HepG2 (cell line): ENCODE measurements around the gene ATG16L2. TPM values are rescaled to one million over a fixed set of nuclear protein-coding genes. Genes with fewer than 3 reads are reported as not detected.

Source experiments
- ADNP ChIP-seq: sonication (generic); formaldehyde crosslinking; IDR thresholded peaks from 2 replicates; pipeline ENCODE4 v1.4.0; 2020; ENCODE audit warnings: missing genetic modification reagents
- ARNTL ChIP-seq: sonication (generic); formaldehyde crosslinking; IDR thresholded peaks from 2 replicates; pipeline ENCODE4 v1.4.0; 2020; ENCODE audit warnings: mild to moderate bottlenecking, missing genetic modification reagents
- BRF2 ChIP-seq: sonication (generic); formaldehyde crosslinking; IDR thresholded peaks from 2 replicates; pipeline ENCODE4 v1.8.1; 2022; ENCODE audit warnings: mild to moderate bottlenecking, missing genetic modification reagents
- ELF1 ChIP-seq: sonication (generic); formaldehyde crosslinking; IDR thresholded peaks from 2 replicates; pipeline ENCODE4 v1.4.0; 2020; ENCODE audit warnings: missing genetic modification reagents
- EP300 ChIP-seq, 3 experiments: sonication (generic) in 1 of 3; formaldehyde crosslinking in 1 of 3; IDR thresholded peaks; 2 replicates each; pipeline versions ENCODE4 v1.5.1 to v1.6.1; 2011 to 2020; ENCODE audit warnings: low read depth in 2 of 3, low read length in 2 of 3, borderline replicate concordance in 1 of 3, improper control_type of control experiment in 1 of 3, mild to moderate bottlenecking in 1 of 3, missing genetic modification reagents in 1 of 3, moderate library complexity in 1 of 3
- HIC2 ChIP-seq: sonication (generic); formaldehyde crosslinking; IDR thresholded peaks from 2 replicates; pipeline ENCODE4 v1.9.0; 2022; ENCODE audit warnings: low read depth, missing genetic modification reagents
- NFATC3 ChIP-seq: sonication (generic); formaldehyde crosslinking; IDR thresholded peaks from 2 replicates; pipeline ENCODE4 v1.5.1; 2020; ENCODE audit warnings: mild to moderate bottlenecking, missing genetic modification reagents
- POLR2G ChIP-seq: fragments of 200-400 bp; formaldehyde crosslinking; IDR thresholded peaks from 2 replicates; pipeline ENCODE4 v1.6.1; 2018; ENCODE audit warnings: mild to moderate bottlenecking, low read depth, low read length, moderate library complexity
- RCOR2 ChIP-seq: IDR thresholded peaks from 2 replicates; pipeline ENCODE4 v1.6.1; 2016; ENCODE audit warnings: missing biosample characterization, missing genetic modification reagents
- SP4 ChIP-seq: sonication (generic); formaldehyde crosslinking; IDR thresholded peaks from 2 replicates; pipeline ENCODE4 v1.8.1; 2023; ENCODE audit warnings: mild to moderate bottlenecking, missing genetic modification reagents
- STAT5B ChIP-seq: sonication (generic); formaldehyde crosslinking; IDR thresholded peaks from 2 replicates; pipeline ENCODE4 v1.4.0; 2020; ENCODE audit warnings: missing genetic modification reagents
- TEAD2 ChIP-seq: sonication (generic); formaldehyde crosslinking; IDR thresholded peaks from 2 replicates; pipeline ENCODE4 v1.9.0; 2021; ENCODE audit warnings: missing genetic modification reagents
- TFE3 ChIP-seq: IDR thresholded peaks from 2 replicates; pipeline ENCODE4 v1.6.1; 2016
- U2AF1 ChIP-seq: fragments of 200-400 bp; formaldehyde crosslinking; optimal IDR thresholded peaks from 2 replicates; pipeline ENCODE3; 2017; ENCODE audit warnings: mild to moderate bottlenecking, low read depth, low read length
- ZKSCAN1 ChIP-seq: fragments of 150-350 bp; IDR thresholded peaks from 2 replicates; pipeline ENCODE4 v1.6.1; 2014; ENCODE audit warnings: low read length
- ZNF264 ChIP-seq: sonication (generic); formaldehyde crosslinking; IDR thresholded peaks from 2 replicates; pipeline ENCODE4 v1.4.0; 2020; ENCODE audit warnings: missing genetic modification reagents
- ZNF550 ChIP-seq: sonication (generic); formaldehyde crosslinking; IDR thresholded peaks from 2 replicates; pipeline ENCODE4 v1.4.0; 2020; ENCODE audit warnings: mild to moderate bottlenecking, missing genetic modification reagents, borderline replicate concordance
- ZNF557 ChIP-seq: sonication (generic); formaldehyde crosslinking; IDR thresholded peaks from 2 replicates; pipeline ENCODE4 v1.4.0; 2020; ENCODE audit warnings: missing genetic modification reagents
- ZNF768 ChIP-seq: sonication (generic); formaldehyde crosslinking; IDR thresholded peaks from 2 replicates; pipeline ENCODE4 v1.4.0; 2020; ENCODE audit warnings: missing genetic modification reagents
- ZNF839 ChIP-seq: sonication (generic); formaldehyde crosslinking; IDR thresholded peaks from 2 replicates; pipeline ENCODE4 v1.4.0; 2020; ENCODE audit warnings: missing genetic modification reagents, mild to moderate bottlenecking, borderline replicate concordance
- ZSCAN29 ChIP-seq: sonication (generic); formaldehyde crosslinking; conservative IDR thresholded peaks from 2 replicates; pipeline ENCODE4 v1.4.0; 2020; ENCODE audit warnings: mild to moderate bottlenecking, missing genetic modification reagents
- polyA plus RNA-seq, 8 experiments: library from polyadenylated mRNA; depleted of rRNA in 3 of 8; stranded (reverse) in 7 of 8; unstranded in 1 of 8; fragments of >200 nt; fragmentation: Illumina TruSeq in 4 of 8; extraction: Trizol in 4 of 8; gene quantifications; 2 replicates each; pipeline versions ENCODE4 v1.2.1 to v1.2.3, GENCODE V29; 2011 to 2016; ENCODE audit warnings: low read depth in 4 of 8, missing spikeins in 1 of 8, mixed read lengths in 1 of 8; ENCODE audit not compliant: insufficient read depth in 1 of 8
- total RNA-seq, 5 experiments: library from RNA; depleted of rRNA; stranded (reverse); fragments of >200 nt; fragmentation: Illumina TruSeq; extraction: Trizol; gene quantifications; 2 replicates each; pipeline ENCODE4 v1.2.3, GENCODE V29; 2016; ENCODE audit warnings: low read depth in 1 of 5
- TF ChIP-seq, protein P1 (sequence below): sonication (generic); formaldehyde crosslinking; IDR thresholded peaks from 2 replicates; pipeline ENCODE4 v1.5.0; 2020; ENCODE audit warnings: mild to moderate bottlenecking, missing genetic modification reagents

The ATG16L2 gene
- total and polyA plus RNA-seq, 2 of the 13 experiments (the other 11 are each of a cell fraction or from before 2014, with no cell fraction given): 6.2 to 14.8 TPM

- TF ChIP-seq U2AF1 (no peak), ADNP (CRISPR knock-in tag) (no peak), ELF1 (CRISPR knock-in tag) (no peak; the same call in none of the 2 replicates), EP300 (IDR thresholded peaks at IDR 0.05; ENCODE audit: low read depth in 2 of 2, low read length in 2 of 2) (peak in 1 of 2 experiments; percentile 19; a peak in 1 of 4 replicates), EP300 (CRISPR knock-in tag; IDR thresholded peaks at IDR 0.05; ENCODE audit: borderline replicate concordance) (peak; percentile 23; the same call in 1 of the 2 replicates), TEAD2 (CRISPR knock-in tag) (no peak), ZNF550 (CRISPR knock-in tag) (no peak), ZNF557 (no peak), STAT5B (no peak), TFE3 (0 out of 2 replicates have a peak, but pooled peaks have one; percentile 29), SP4 (CRISPR knock-in tag) (no peak; the same call in none of the 2 replicates), ZNF768 (peak; percentile 71), RCOR2 (CRISPR knock-in tag) (peak; percentile 45; the same call in 1 of the 2 replicates), HIC2 (CRISPR knock-in tag) (peak; percentile 55; the same call in 1 of the 2 replicates), BRF2 (CRISPR knock-in tag) (no peak), ARNTL (CRISPR knock-in tag) (peak; percentile 82), ZKSCAN1 (no peak), ZSCAN29 (CRISPR knock-in tag) (peak; percentile 96), POLR2G (no peak; the same call in 1 of the 2 replicates), ZNF264 (CRISPR knock-in tag) (0 out of 2 replicates have a peak, but pooled peaks have one; percentile 49), NFATC3 (CRISPR knock-in tag) (no peak), ZNF839 (CRISPR knock-in tag) (no peak)
- TF ChIP-seq, protein P1, sequence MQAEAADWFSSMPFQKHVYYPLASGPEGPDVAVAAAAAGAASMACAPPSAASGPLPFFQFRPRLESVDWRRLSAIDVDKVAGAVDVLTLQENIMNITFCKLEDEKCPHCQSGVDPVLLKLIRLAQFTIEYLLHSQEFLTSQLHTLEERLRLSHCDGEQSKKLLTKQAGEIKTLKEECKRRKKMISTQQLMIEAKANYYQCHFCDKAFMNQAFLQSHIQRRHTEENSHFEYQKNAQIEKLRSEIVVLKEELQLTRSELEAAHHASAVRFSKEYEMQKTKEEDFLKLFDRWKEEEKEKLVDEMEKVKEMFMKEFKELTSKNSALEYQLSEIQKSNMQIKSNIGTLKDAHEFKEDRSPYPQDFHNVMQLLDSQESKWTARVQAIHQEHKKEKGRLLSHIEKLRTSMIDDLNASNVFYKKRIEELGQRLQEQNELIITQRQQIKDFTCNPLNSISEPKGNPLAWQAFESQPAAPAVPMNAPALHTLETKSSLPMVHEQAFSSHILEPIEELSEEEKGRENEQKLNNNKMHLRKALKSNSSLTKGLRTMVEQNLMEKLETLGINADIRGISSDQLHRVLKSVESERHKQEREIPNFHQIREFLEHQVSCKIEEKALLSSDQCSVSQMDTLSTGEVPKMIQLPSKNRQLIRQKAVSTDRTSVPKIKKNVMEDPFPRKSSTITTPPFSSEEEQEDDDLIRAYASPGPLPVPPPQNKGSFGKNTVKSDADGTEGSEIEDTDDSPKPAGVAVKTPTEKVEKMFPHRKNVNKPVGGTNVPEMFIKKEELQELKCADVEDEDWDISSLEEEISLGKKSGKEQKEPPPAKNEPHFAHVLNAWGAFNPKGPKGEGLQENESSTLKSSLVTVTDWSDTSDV (CRISPR knock-in tag): no peak
Measured at GRCh38 chr11:72787216-72788104, 26.8 kb upstream of the ATG16L2 start (continued).
